Brain microvascular endothelial cell (primary cell): ENCODE results near the gene ARPC5.

Experiments
- DNase-seq: peaks from one replicate; pipeline ENCODE4 v3.0.0-alpha.2; 2020
- H3K27ac ChIP-seq: fragments of 250-450 bp; sonication (Bioruptor Pico); 2 replicates; pipeline ENCODE4 v1.5.1; 2020; ENCODE audit warnings: mild to moderate bottlenecking, moderate library complexity
- H3K27me3 ChIP-seq: fragments of 250-450 bp; sonication (Bioruptor Pico); replicated peaks from 2 replicates; pipeline ENCODE4 v1.5.1; 2020; ENCODE audit warnings: mild to moderate bottlenecking
- H3K36me3 ChIP-seq: fragments of 250-450 bp; sonication (Bioruptor Pico); replicated peaks from 2 replicates; pipeline ENCODE4 v1.5.1; 2020; ENCODE audit warnings: mild to moderate bottlenecking
- H3K4me3 ChIP-seq: 2 replicates; pipeline ENCODE4 v1.5.1; 2011; ENCODE audit warnings: low read depth, mild to moderate bottlenecking, control low read depth, low read length, moderate library complexity
- in situ Hi-C: cut with HindIII; loops from 2 replicates; pipeline ENCODE4 v1.10.0; 2017; ENCODE audit warnings: low sequenced_read_pairs, low pct_ligation_motif_present
- TF ChIP-seq, protein P1 (sequence below): IDR thresholded peaks from 2 replicates; pipeline ENCODE4 v1.5.1; 2011; ENCODE audit warnings: low read depth, mild to moderate bottlenecking, moderate library complexity, low read length, control low read depth, inconsistent platforms; ENCODE audit errors: missing control alignments

Gene ARPC5

DNA sequence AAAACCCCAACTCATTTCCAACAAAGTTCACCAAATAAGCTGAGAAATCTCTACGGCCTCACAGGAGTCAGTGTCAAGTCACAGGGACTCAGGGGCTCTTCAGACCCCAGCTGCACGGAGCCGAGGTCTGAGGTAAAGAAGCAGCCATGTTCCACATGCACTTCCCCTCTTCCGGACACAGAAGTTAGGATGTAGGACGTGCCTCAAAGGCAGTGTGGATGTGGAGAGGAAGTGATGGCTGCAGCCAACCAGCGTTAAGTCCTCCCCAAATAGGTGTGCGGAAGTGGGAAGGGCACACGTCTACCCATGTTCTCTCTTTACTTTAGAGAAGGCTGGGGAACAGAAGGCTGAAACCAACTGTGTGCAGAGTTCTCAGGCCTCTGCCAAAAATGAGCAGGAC, 30.8 kb downstream of the ARPC5 start:
- Histone ChIP-seq H3K4me3 (no peak overlapping the region), H3K27me3 (no peaks in the 10 kb centered on the region), H3K27ac (no peak overlapping the region), H3K36me3 (no peaks in the 10 kb centered on the region)
- TF ChIP-seq, protein P1, sequence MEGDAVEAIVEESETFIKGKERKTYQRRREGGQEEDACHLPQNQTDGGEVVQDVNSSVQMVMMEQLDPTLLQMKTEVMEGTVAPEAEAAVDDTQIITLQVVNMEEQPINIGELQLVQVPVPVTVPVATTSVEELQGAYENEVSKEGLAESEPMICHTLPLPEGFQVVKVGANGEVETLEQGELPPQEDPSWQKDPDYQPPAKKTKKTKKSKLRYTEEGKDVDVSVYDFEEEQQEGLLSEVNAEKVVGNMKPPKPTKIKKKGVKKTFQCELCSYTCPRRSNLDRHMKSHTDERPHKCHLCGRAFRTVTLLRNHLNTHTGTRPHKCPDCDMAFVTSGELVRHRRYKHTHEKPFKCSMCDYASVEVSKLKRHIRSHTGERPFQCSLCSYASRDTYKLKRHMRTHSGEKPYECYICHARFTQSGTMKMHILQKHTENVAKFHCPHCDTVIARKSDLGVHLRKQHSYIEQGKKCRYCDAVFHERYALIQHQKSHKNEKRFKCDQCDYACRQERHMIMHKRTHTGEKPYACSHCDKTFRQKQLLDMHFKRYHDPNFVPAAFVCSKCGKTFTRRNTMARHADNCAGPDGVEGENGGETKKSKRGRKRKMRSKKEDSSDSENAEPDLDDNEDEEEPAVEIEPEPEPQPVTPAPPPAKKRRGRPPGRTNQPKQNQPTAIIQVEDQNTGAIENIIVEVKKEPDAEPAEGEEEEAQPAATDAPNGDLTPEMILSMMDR = no peak
- in situ Hi-C loops = no loop called here
- DNase-seq = no peak

DNA sequence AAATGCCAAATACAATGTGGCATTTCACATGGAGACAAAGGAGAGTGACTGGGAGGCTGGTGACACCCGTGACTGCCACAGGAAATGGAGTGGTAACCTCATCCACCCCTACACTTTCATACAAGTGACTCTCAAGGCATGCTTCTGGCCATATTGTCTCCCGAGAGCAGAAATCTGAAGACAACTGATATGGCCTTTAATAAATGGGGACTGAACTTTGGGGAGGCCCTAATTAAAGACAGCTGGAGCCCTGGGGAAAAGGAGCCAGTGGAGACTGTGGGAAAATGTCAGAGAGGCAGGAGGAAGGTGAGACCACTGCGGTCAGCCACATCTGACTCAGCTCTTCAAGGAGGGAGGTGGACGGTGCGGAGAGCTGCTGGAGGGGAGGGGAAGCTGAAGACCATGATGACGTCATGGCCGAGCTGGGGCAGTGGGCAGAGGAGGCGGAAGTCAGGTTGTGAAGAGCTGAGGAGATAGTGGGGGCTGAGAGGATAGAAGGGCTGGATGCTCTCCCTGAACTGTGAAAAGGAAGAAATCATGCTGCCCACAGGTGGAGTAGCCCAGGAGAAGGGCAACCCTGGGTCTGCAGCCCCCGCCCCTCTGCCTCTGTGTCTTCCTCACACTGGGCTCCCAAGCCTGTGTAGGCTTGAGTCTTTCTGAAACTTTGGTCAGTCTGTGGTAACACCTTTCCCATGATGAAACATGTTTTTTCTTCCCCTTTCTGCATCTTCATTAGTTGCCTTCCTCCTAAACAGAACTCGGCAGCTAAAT, 31.4 kb downstream of the ARPC5 start:
- in situ Hi-C loops = no loop called here

DNA sequence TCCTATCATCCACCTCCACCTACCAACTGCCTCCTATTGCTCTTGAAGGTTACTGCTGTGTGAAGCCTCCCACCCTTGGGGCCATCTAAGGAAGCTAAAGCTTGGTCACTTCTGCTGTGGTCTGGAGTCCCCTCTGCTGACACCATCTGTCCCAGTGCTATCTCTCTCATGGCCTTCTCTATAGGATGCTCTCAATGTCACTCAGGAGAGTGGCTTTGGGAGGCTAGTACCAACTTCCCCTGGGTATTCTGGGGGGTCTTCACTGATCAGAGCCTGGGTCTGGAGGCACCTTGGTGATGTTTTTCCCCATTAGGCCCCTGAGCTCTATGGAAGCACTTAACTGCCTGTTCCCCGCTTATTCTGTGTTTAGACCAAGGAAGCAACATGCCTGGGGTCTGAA, 33.1 kb downstream of the ARPC5 start:
- no peak overlapping the region for H3K4me3 ChIP-seq
- H3K27me3 ChIP-seq = no peaks in the 10 kb centered on the region
- in situ Hi-C loops = no loop called here
- no peak overlapping the region for H3K27ac ChIP-seq
- no peaks in the 10 kb centered on the region for H3K36me3 ChIP-seq
- no peak for DNase-seq
- TF ChIP-seq, protein P1 = no peak

More for the DNA sequence above, 31.4 kb downstream of the ARPC5 start:
- Histone ChIP-seq H3K4me3 (no peak overlapping the region), H3K27me3 (no peaks in the 10 kb centered on the region), H3K36me3 (no peaks in the 10 kb centered on the region), H3K27ac (peak overlapping the region; percentile 41)
- DNase-seq = peak; percentile 88
- TF ChIP-seq, protein P1 = no peak

DNA sequence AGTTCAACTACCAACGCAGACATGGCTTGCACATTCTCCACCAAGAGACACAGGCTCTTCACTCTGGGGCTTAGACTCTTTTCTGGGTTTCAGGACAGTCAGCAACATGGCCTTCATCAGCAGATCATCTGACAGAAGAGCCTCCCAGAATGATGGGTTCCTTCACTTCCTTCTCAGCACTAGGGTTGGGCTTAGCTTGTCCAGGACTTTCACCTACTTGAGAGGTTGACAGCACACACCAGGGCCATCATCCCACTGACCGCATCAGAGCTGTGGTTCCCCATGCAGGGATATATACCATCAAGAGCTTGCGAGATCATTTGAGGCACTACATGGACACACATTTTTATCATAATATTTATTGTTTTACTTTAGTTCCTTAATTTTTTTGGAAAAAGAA, 34.9 kb downstream of the ARPC5 start:
- TF ChIP-seq, protein P1 = no peak
- peak overlapping the region; percentile 10 for H3K27ac ChIP-seq
- no peak overlapping the region for H3K4me3 ChIP-seq
- no peaks in the 10 kb centered on the region for H3K36me3 ChIP-seq
- DNase-seq = no peak
- no peaks in the 10 kb centered on the region for H3K27me3 ChIP-seq
- in situ Hi-C loops = no loop called here

DNA sequence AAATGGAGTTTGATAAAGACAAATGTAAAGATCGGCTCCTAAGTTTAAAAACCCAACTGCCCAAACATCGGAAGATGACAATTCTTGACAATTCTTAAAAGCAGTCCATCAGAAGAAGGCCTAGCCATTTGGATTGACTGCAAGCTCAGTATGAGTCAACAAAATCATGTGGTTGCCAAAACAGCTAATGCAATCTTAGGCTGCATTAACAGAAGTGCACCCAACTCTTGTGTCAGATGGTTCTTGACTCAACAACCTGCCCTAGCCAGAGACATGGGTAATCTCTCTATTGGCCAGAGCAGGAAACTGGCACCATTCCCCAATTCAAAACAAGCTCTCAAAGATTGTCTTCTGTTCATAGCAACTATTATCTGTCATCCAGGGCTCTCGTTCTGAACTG, 35.4 kb downstream of the ARPC5 start:
- in situ Hi-C loops = no loop called here
- Histone ChIP-seq H3K27ac (no peak overlapping the region), H3K27me3 (no peaks in the 10 kb centered on the region), H3K36me3 (no peaks in the 10 kb centered on the region), H3K4me3 (no peak overlapping the region)
- TF ChIP-seq, protein P1 = no peak
- peak; percentile 84 for DNase-seq

DNA sequence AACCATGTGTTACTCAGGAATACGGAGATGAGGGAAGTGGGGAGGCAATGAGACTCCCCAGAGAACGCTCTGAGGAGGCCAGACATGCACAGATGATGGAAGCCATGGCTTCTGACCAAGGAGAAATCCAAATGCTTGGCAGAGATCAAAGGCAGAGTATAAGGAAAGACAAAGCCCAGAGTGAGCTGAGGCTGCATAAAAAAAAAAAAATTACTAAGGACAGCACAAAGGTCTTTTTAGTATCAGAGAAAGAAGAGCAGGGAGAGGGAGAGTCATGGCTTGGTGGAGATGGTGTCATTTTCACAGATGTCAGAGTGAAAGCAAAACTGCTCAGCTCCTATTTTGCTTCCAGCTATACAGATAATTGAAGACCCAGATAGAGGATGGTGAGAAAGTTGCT, 37.2 kb downstream of the ARPC5 start:
- TF ChIP-seq, protein P1 = no peak
- H3K27ac ChIP-seq = no peak overlapping the region
- no peaks in the 10 kb centered on the region for H3K27me3 ChIP-seq
- no peak overlapping the region for H3K4me3 ChIP-seq
- H3K36me3 ChIP-seq = no peaks in the 10 kb centered on the region
- DNase-seq = no peak
- in situ Hi-C loops = no loop called here
